Measurements from ENCODE around the gene SCUBE1.

GRCh38 chr22:43349636-43350035 is 6.5 kb upstream of the SCUBE1 start:
- TF ChIP-seq CTCF (IDR thresholded peaks at IDR 0.05), result no peak
- TF ChIP-seq POLR2A (IDR thresholded peaks at IDR 0.05), result no peak

Measured in gastroesophageal sphincter (tissue), 3 donors.